SW480 (cell line): ENCODE measurements around the gene SLC12A8.

ENCODE experiments used
- DNase-seq: peaks from one replicate; pipeline ENCODE4 v3.0.0-alpha.2; 2016; ENCODE audit warnings: low spot score

The SLC12A8 gene

GRCh38 chr3:125137358-125138033, 75.1 kb downstream of the SLC12A8 start:
- DNase-seq = peak; percentile 32

- DNase-seq = no peak
Observed at GRCh38 chr3:125136966-125137357, 75.6 kb downstream of the SLC12A8 start.

GRCh38 chr3:125136515-125136914, 76.0 kb downstream of the SLC12A8 start:
- DNase-seq = no peak

GRCh38 chr3:125134952-125135351, 77.6 kb downstream of the SLC12A8 start:
- no peak for DNase-seq

GRCh38 chr3:125132815-125133214, 79.7 kb downstream of the SLC12A8 start:
- DNase-seq = no peak

- DNase-seq = peak; percentile 90
Observed at GRCh38 chr3:125129512-125129997, 83.0 kb downstream of the SLC12A8 start.

GRCh38 chr3:125128861-125129501, 83.6 kb downstream of the SLC12A8 start:
- peak; percentile 83 for DNase-seq

GRCh38 chr3:125126323-125126722, 86.2 kb downstream of the SLC12A8 start:
- no peak for DNase-seq

- no peak for DNase-seq
Observed at GRCh38 chr3:125125821-125126245, 86.7 kb downstream of the SLC12A8 start.

GRCh38 chr3:125123451-125124305, 88.9 kb downstream of the SLC12A8 start:
- DNase-seq = peak; percentile 23

- DNase-seq = no peak
Observed at GRCh38 chr3:125121246-125122010, 91.1 kb downstream of the SLC12A8 start.

- DNase-seq = no peak
Observed at GRCh38 chr3:125120379-125121122, 92.0 kb downstream of the SLC12A8 start.

GRCh38 chr3:125119752-125120378, 92.7 kb downstream of the SLC12A8 start:
- no peak for DNase-seq

- DNase-seq = no peak
Observed at GRCh38 chr3:125118600-125118999, 93.9 kb downstream of the SLC12A8 start.

GRCh38 chr3:125117631-125118191, 94.8 kb downstream of the SLC12A8 start:
- DNase-seq = no peak

- no peak for DNase-seq
Observed at GRCh38 chr3:125116311-125117080, 96.1 kb downstream of the SLC12A8 start.

GRCh38 chr3:125115640-125116039, 96.9 kb downstream of the SLC12A8 start:
- no peak for DNase-seq

GRCh38 chr3:125112981-125113380, 99.6 kb downstream of the SLC12A8 start:
- no peak for DNase-seq

GRCh38 chr3:125110876-125111480, 101.6 kb downstream of the SLC12A8 start:
- no peak for DNase-seq
